Keratinocyte (primary cell): ENCODE measurements around the gene ZNF300. TPM values are rescaled to one million over a fixed set of nuclear protein-coding genes. Genes with fewer than 3 reads are reported as not detected.
A peak's percentile ranks its signal among the peaks of the same experiment; 100 is the strongest.

Experiments
- DNase-seq: peaks from one replicate; pipeline ENCODE4 v3.0.0-alpha.2; 2011; ENCODE audit warnings: low read depth, missing footprints, low spot score
- FAIRE-seq: peaks from 2 replicates; lab custom pipeline; 2011; peaks lifted over from hg19 to GRCh38; lab: Jason Lieb, UNC
- H2AFZ ChIP-seq: 2 replicates; pipeline ENCODE4 v1.6.0; 2012; ENCODE audit warnings: low read length, control low read depth, inconsistent platforms; ENCODE audit not compliant: control insufficient read depth
- H3K27ac ChIP-seq: 2 replicates; pipeline ENCODE4 v1.5.1; 2011; ENCODE audit warnings: low read length; ENCODE audit not compliant: control insufficient read depth, insufficient read depth
- H3K27me3 ChIP-seq: 3 replicates; pipeline ENCODE4 v1.6.0; 2011; ENCODE audit warnings: low read length; ENCODE audit not compliant: control insufficient read depth, insufficient read depth; ENCODE audit errors: extremely low read depth
- H3K36me3 ChIP-seq, 2 experiments: 2 replicates in 1 of 2; 3 replicates in 1 of 2; pipeline ENCODE4 v1.5.1; 2011; ENCODE audit warnings: low read length in 2 of 2, mild to moderate bottlenecking in 1 of 2; ENCODE audit not compliant: control insufficient read depth in 2 of 2, insufficient read depth in 2 of 2; ENCODE audit errors: extremely low read depth in 1 of 2
- H3K4me1 ChIP-seq: 3 replicates; pipeline ENCODE4 v1.5.1; 2011; ENCODE audit warnings: low read length; ENCODE audit not compliant: control insufficient read depth, insufficient read depth; ENCODE audit errors: extremely low read depth
- H3K4me2 ChIP-seq: 3 replicates; pipeline ENCODE4 v1.6.0; 2011; ENCODE audit warnings: low read depth, low read length; ENCODE audit not compliant: control insufficient read depth, insufficient read depth; ENCODE audit errors: extremely low read depth
- H3K4me3 ChIP-seq, 3 experiments: fragments of 200-600 bp in 1 of 3; sonication (generic) in 1 of 3; 2 replicates in 2 of 3; 3 replicates in 1 of 3; pipeline ENCODE4 v1.5.1; 2011 to 2016; ENCODE audit warnings: low read length in 3 of 3, mild to moderate bottlenecking in 3 of 3, control low read depth in 2 of 3, inconsistent platforms in 1 of 3, low read depth in 1 of 3, mixed read lengths in 1 of 3, mixed run types in 1 of 3, moderate library complexity in 1 of 3; ENCODE audit not compliant: control insufficient read depth in 2 of 3, insufficient read depth in 2 of 3; ENCODE audit errors: extremely low read depth in 1 of 3
- H3K79me2 ChIP-seq: 2 replicates; pipeline ENCODE4 v1.6.0; 2012; ENCODE audit warnings: low read length; ENCODE audit not compliant: control insufficient read depth, insufficient read depth
- H3K9ac ChIP-seq: 3 replicates; pipeline ENCODE4 v1.6.0; 2011; ENCODE audit warnings: low read length; ENCODE audit not compliant: control insufficient read depth, insufficient read depth; ENCODE audit errors: extremely low read depth
- H3K9me1 ChIP-seq: 3 replicates; pipeline ENCODE4 v1.6.0; 2011; ENCODE audit warnings: low read length; ENCODE audit not compliant: control insufficient read depth, insufficient read depth; ENCODE audit errors: extremely low read depth
- H3K9me3 ChIP-seq: 2 replicates; pipeline ENCODE4 v1.5.1; 2012; ENCODE audit warnings: low read depth, low read length; ENCODE audit not compliant: control insufficient read depth
- H4K20me1 ChIP-seq: 3 replicates; pipeline ENCODE4 v1.6.0; 2011; ENCODE audit warnings: low read length; ENCODE audit not compliant: control insufficient read depth, insufficient read depth; ENCODE audit errors: extremely low read depth
- EZH2 ChIP-seq: IDR thresholded peaks from one replicate; pipeline ENCODE4 v1.6.1; 2012; ENCODE audit warnings: inconsistent platforms, mild to moderate bottlenecking, low read length, moderate library complexity
- dilution Hi-C: fragments of 300-500 bp; cut with MboI; formaldehyde crosslinking; loops from one replicate; pipeline ENCODE4 v1.7.0; 2020; ENCODE audit warnings: low sequenced_read_pairs; ENCODE audit not compliant: extremely low pct_ligation_motif_present
- polyA minus RNA-seq, 3 experiments: library from RNA; depleted of rRNA, polyadenylated mRNA; stranded (reverse); fragments of >200 nt; gene quantifications; 1 replicate in 1 of 3; 2 replicates in 1 of 3; 3 replicates in 1 of 3; pipeline ENCODE4 v1.2.3, GENCODE V29; 2011
- polyA plus RNA-seq, 5 experiments: library from polyadenylated mRNA; depleted of rRNA in 3 of 5; stranded (reverse) in 3 of 5; stranded (forward) in 1 of 5; unstranded in 1 of 5; fragments of >200 nt; gene quantifications; 1 replicate in 1 of 5; 2 replicates in 3 of 5; 3 replicates in 1 of 5; pipeline versions ENCODE4 v1.2.1 to v1.2.3, GENCODE V29; 2011 to 2012; ENCODE audit warnings: missing spikeins in 2 of 5, low read depth in 1 of 5, low replicate concordance in 1 of 5
- TF ChIP-seq, protein P1 (sequence below), 3 experiments: IDR thresholded peaks in 1 of 3; conservative IDR thresholded peaks in 1 of 3; optimal IDR thresholded peaks in 1 of 3; 2 replicates in 2 of 3; 3 replicates in 1 of 3; pipeline versions ENCODE3 to v1.5.1; 2011; ENCODE audit warnings: low read length in 3 of 3, mild to moderate bottlenecking in 3 of 3, moderate library complexity in 2 of 3, control low read depth in 1 of 3, inconsistent platforms in 1 of 3; ENCODE audit not compliant: insufficient read depth in 2 of 3; ENCODE audit errors: extremely low read depth in 1 of 3

Gene ZNF300
- 3.4 to 8.7 TPM (median 4.8 TPM) in 3 replicates for polyA plus RNA-seq
- polyA plus RNA-seq (2011; ENCODE audit: low read depth), result 1.8 TPM
- polyA plus RNA-seq (2011; cell fraction: cytosol; rRNA removed), result 1.0 and 2.6 TPM in 2 replicates
- polyA plus RNA-seq (2011; cell fraction: nucleus; rRNA removed), result 12.4 and 15.6 TPM in 2 replicates
- 1.3 and 3.6 TPM in 2 replicates for polyA plus RNA-seq (2012; ENCODE audit: low replicate concordance)
- 1.3 to 4.3 TPM (median 2.4 TPM) in 3 replicates for polyA minus RNA-seq
- polyA minus RNA-seq (2011; cell fraction: cytosol; rRNA and poly(A)+ RNA removed), result 1.5 TPM
- polyA minus RNA-seq (2011; cell fraction: nucleus; rRNA and poly(A)+ RNA removed), result 3.7 and 5.4 TPM in 2 replicates

DNA sequence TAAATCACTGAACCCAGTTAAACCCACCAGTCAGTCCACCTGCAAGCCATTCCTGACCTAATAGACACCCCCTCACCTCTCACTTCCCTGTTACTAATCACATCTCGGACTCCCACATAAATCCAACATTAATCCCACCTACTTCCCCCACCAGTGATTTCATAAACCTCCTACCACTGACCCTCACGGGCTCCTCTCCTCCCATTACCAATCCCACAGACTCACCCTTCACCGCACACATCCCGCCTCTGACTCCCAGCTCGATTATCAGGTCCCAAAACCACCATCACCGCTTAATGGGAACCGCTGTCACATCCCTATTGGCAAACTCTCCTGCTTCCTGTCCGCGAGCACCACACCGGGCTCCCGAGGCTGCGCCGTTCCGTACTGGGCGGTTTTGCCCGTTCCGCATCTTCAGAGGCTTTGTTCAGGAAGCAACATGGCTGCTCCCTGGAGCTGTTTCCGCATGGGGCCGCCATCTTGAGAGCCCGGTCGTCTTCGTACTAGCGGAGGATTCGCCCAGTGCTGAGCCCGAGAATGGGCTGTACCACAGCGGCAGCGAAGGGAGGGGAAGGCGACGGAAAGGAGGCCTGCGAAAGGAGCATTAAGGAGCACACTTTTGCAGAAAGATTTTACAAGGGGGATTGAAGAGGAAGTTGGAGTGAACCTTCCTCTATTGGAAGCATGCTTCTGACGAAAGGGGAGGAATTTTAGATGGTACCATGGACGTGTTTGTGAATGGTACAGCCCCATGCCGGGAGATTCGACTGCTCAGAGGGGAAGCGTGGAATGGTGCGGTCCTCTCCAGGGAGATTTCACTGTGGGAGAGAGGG lies at the start of gene ZNF300:
Gene ZNF300 (minus strand): TSS at position 502 of the 833 bp plus-strand sequence. CDS start 1,825 bp downstream, outside the sequence.
- Histone ChIP-seq H3K9me3 (peaks cover 12% of the 10 kb centered on the region), H3K27ac (peak within 1 kb of the TSS; percentile 98), H3K4me2 (peak within 1 kb of the TSS; percentile 89), H2AFZ (peak within 1 kb of the TSS; percentile 100), H4K20me1 (no peaks in the 10 kb centered on the region), H3K36me3 (peaks cover 2 to 6% of the 10 kb centered on the region in 2 experiments), H3K9me1 (no peaks in the 10 kb centered on the region), H3K9ac (peak within 1 kb of the TSS; percentile 94), H3K4me1 (peaks cover 2% of the 10 kb centered on the region), H3K79me2 (no peaks in the 10 kb centered on the region), H3K27me3 (no peaks in the 10 kb centered on the region), H3K4me3 (peak within 1 kb of the TSS; percentile 56 to 79 (median 73))
- DNase-seq (peak; percentile 32), FAIRE-seq (peak; percentile 91)
- dilution Hi-C loops, result no loop called here
- TF ChIP-seq, protein P1, sequence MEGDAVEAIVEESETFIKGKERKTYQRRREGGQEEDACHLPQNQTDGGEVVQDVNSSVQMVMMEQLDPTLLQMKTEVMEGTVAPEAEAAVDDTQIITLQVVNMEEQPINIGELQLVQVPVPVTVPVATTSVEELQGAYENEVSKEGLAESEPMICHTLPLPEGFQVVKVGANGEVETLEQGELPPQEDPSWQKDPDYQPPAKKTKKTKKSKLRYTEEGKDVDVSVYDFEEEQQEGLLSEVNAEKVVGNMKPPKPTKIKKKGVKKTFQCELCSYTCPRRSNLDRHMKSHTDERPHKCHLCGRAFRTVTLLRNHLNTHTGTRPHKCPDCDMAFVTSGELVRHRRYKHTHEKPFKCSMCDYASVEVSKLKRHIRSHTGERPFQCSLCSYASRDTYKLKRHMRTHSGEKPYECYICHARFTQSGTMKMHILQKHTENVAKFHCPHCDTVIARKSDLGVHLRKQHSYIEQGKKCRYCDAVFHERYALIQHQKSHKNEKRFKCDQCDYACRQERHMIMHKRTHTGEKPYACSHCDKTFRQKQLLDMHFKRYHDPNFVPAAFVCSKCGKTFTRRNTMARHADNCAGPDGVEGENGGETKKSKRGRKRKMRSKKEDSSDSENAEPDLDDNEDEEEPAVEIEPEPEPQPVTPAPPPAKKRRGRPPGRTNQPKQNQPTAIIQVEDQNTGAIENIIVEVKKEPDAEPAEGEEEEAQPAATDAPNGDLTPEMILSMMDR (optimal IDR thresholded peaks at IDR 0.05 in 1 of 3, IDR thresholded peaks at IDR 0.05 in 1 of 3, conservative IDR thresholded peaks at IDR 0.05 in 1 of 3; ENCODE audit: extremely low read depth in 1 of 3, insufficient read depth in 2 of 3, low read length in 3 of 3), result no peak
- no peak for TF ChIP-seq EZH2

DNA sequence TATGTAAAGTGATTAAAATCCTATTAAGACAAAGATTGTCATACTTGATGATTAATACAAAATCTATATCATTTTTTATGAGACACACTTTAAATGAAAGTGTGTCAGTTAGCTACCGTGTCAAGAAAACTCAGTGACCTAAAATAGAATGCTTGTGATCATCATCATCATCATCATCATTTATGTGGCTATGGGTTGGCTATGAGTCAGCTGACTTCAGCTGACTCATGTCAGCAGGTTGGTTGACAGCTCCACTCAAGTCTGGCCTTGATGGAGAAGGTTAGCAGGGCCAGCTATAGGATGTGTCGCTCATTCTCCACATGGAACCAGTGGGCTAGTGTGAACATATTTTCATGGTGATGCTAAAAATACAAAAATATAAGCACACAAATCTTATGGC lies 43.8 kb upstream of the ZNF300 start:
- peaks cover 5% of the 10 kb centered on the region for H3K4me1 ChIP-seq
- DNase-seq (no peak), FAIRE-seq (no peak)
- peaks cover 2% of the 10 kb centered on the region for H3K79me2 ChIP-seq
- H3K4me2 ChIP-seq, result no peak overlapping the region
- no peak for TF ChIP-seq EZH2
- TF ChIP-seq, protein P1 (optimal IDR thresholded peaks at IDR 0.05 in 1 of 3, IDR thresholded peaks at IDR 0.05 in 1 of 3, conservative IDR thresholded peaks at IDR 0.05 in 1 of 3; ENCODE audit: extremely low read depth in 1 of 3, insufficient read depth in 2 of 3, low read length in 3 of 3), result no peak
- H3K27ac ChIP-seq, result no peak overlapping the region
- no peaks in the 10 kb centered on the region for H3K9me1 ChIP-seq
- no peak overlapping the region for H3K9ac ChIP-seq
- no peak overlapping the region for H3K4me3 ChIP-seq
- no peaks in the 10 kb centered on the region for H4K20me1 ChIP-seq
- H2AFZ ChIP-seq, result no peak overlapping the region
- dilution Hi-C loops, result no loop called here
- no peaks in the 10 kb centered on the region for H3K27me3 ChIP-seq
- H3K36me3 ChIP-seq, result no peaks in the 10 kb centered on the region
- H3K9me3 ChIP-seq, result peaks cover 24% of the 10 kb centered on the region
